PC-3 (cell line): Measurements from ENCODE around the gene GPR132.

Experiments
- EZH2 ChIP-seq: fragments of 300-600 bp; sonication (generic); IDR thresholded peaks from one replicate; pipeline ENCODE4 v1.6.1; 2017; ENCODE audit warnings: antibody characterized with exemption, mild to moderate bottlenecking, low read length; ENCODE audit not compliant: unreplicated experiment
- TF ChIP-seq, protein P1 (sequence below): fragments of 300-600 bp; sonication (generic); conservative IDR thresholded peaks from 2 replicates; pipeline ENCODE4 v1.5.1; 2017; ENCODE audit warnings: antibody characterized with exemption, low read depth, mild to moderate bottlenecking, low read length

- TF ChIP-seq, protein P1, sequence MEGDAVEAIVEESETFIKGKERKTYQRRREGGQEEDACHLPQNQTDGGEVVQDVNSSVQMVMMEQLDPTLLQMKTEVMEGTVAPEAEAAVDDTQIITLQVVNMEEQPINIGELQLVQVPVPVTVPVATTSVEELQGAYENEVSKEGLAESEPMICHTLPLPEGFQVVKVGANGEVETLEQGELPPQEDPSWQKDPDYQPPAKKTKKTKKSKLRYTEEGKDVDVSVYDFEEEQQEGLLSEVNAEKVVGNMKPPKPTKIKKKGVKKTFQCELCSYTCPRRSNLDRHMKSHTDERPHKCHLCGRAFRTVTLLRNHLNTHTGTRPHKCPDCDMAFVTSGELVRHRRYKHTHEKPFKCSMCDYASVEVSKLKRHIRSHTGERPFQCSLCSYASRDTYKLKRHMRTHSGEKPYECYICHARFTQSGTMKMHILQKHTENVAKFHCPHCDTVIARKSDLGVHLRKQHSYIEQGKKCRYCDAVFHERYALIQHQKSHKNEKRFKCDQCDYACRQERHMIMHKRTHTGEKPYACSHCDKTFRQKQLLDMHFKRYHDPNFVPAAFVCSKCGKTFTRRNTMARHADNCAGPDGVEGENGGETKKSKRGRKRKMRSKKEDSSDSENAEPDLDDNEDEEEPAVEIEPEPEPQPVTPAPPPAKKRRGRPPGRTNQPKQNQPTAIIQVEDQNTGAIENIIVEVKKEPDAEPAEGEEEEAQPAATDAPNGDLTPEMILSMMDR, result no peak
- TF ChIP-seq EZH2, result no peak
These were observed 49.3 kb downstream of the GPR132 start for GRCh38 chr14:105015905-105016304.
